RWPE2 (cell line): ENCODE measurements around the gene HEXD.
"Not testable (repeated sequence)": the region's sequence is repeated elsewhere in the genome, so short reads cannot be mapped to it uniquely, and the experiment has no call there.

Experiments used
- ATAC-seq: fragments of 200-7000 bp; cut with Tn5 transposase; 3 replicates; pipeline ENCODE4 v1.9.1; 2021; ENCODE audit warnings: low read depth
- DNase-seq: peaks from one replicate; pipeline ENCODE4 v3.0.0-alpha.2; 2020; ENCODE audit warnings: low spot score
- H3K27ac ChIP-seq: fragments of 450-650 bp; 2 replicates; pipeline ENCODE4 v1.5.1; 2017; ENCODE audit warnings: mild to moderate bottlenecking; ENCODE audit not compliant: poor library complexity, severe bottlenecking
- H3K27me3 ChIP-seq: fragments of 250-450 bp; sonication (Bioruptor Pico); 2 replicates; pipeline ENCODE4 v1.5.1; 2021; ENCODE audit warnings: mild to moderate bottlenecking, moderate library complexity; ENCODE audit not compliant: insufficient read depth, poor library complexity, severe bottlenecking
- H3K36me3 ChIP-seq: fragments of 250-450 bp; sonication (Bioruptor Pico); 2 replicates; pipeline ENCODE4 v1.5.1; 2020; ENCODE audit warnings: low read depth, mild to moderate bottlenecking, moderate library complexity
- H3K4me1 ChIP-seq: fragments of 250-450 bp; sonication (Bioruptor Pico); 2 replicates; pipeline ENCODE4 v1.5.1; 2021; ENCODE audit warnings: mild to moderate bottlenecking, moderate library complexity; ENCODE audit not compliant: insufficient read depth, poor library complexity, severe bottlenecking
- H3K4me3 ChIP-seq: fragments of 250-450 bp; sonication (Bioruptor Pico); 2 replicates; pipeline ENCODE4 v1.5.1; 2021; ENCODE audit warnings: mild to moderate bottlenecking, moderate library complexity; ENCODE audit not compliant: severe bottlenecking
- H3K9me3 ChIP-seq: fragments of 250-450 bp; sonication (Bioruptor Pico); 2 replicates; pipeline ENCODE4 v1.5.1; 2021; ENCODE audit warnings: mild to moderate bottlenecking, moderate library complexity; ENCODE audit not compliant: severe bottlenecking
- CTCF ChIP-seq: fragments of 450-650 bp; IDR thresholded peaks from one replicate; pipeline ENCODE4 v1.5.1; 2017; ENCODE audit warnings: mild to moderate bottlenecking, moderate library complexity; ENCODE audit not compliant: poor library complexity, severe bottlenecking

HEXD gene

GRCh38 chr17:82408288-82408937, 9.7 kb upstream of the HEXD start:
- no peaks in the 10 kb centered on the region for H3K27me3 ChIP-seq
- peaks cover 3% of the 10 kb centered on the region for H3K36me3 ChIP-seq
- H3K9me3 ChIP-seq, result no peaks in the 10 kb centered on the region
- H3K27ac ChIP-seq, result no peak overlapping the region
- no peak overlapping the region for H3K4me3 ChIP-seq
- ATAC-seq (no peak), DNase-seq (peak; percentile 44)
- TF ChIP-seq CTCF, result no peak
- no peaks in the 10 kb centered on the region for H3K4me1 ChIP-seq

GRCh38 chr17:82408938-82409318, 9.2 kb upstream of the HEXD start:
- DNase-seq (peak; percentile 64), ATAC-seq (no peak)
- TF ChIP-seq CTCF, result no peak
- H3K27me3 ChIP-seq, result no peaks in the 10 kb centered on the region
- no peaks in the 10 kb centered on the region for H3K4me1 ChIP-seq
- H3K36me3 ChIP-seq, result peaks cover 2% of the 10 kb centered on the region; the same call in 1 of the 2 replicates
- H3K27ac ChIP-seq, result no peak overlapping the region
- H3K9me3 ChIP-seq, result no peaks in the 10 kb centered on the region
- no peak overlapping the region for H3K4me3 ChIP-seq

GRCh38 chr17:82410014-82410716, 8.0 kb upstream of the HEXD start:
- ATAC-seq, result no peak

GRCh38 chr17:82411396-82412053, 6.6 kb upstream of the HEXD start:
- H3K27ac ChIP-seq, result no peak overlapping the region
- H3K4me3 ChIP-seq, result no peak overlapping the region
- no peak for TF ChIP-seq CTCF
- H3K27me3 ChIP-seq, result no peaks in the 10 kb centered on the region
- DNase-seq, result peak; percentile 62
- H3K4me1 ChIP-seq, result no peaks in the 10 kb centered on the region
- no peaks in the 10 kb centered on the region for H3K9me3 ChIP-seq
- peaks cover 4% of the 10 kb centered on the region; the same call in 1 of the 2 replicates for H3K36me3 ChIP-seq
- no peak for ATAC-seq

More at GRCh38 chr17:82410014-82410716, 8.0 kb upstream of the HEXD start:
- DNase-seq, result peak; percentile 56
- H3K4me3 ChIP-seq, result no peak overlapping the region
- H3K27me3 ChIP-seq, result no peaks in the 10 kb centered on the region
- H3K9me3 ChIP-seq, result no peaks in the 10 kb centered on the region
- H3K4me1 ChIP-seq, result no peaks in the 10 kb centered on the region
- H3K27ac ChIP-seq, result no peak overlapping the region
- H3K36me3 ChIP-seq, result peaks cover 4% of the 10 kb centered on the region; the same call in 1 of the 2 replicates
- no peak for TF ChIP-seq CTCF

- H3K27me3 ChIP-seq, H3K9me3 ChIP-seq, H3K4me1 ChIP-seq, H3K4me3 ChIP-seq, H3K36me3 ChIP-seq, ATAC-seq, H3K27ac ChIP-seq: not testable (repeated sequence)
- DNase-seq, result peak; percentile 61
Measured at GRCh38 chr17:82412081-82412480, 6.1 kb upstream of the HEXD start.
